Hematopoietic multipotent progenitor cell treated with erythropoietin and hydrocortisone succinate and interleukin-3 and kit ligand, for 15 days (in vitro differentiated cells): ENCODE data around the gene VPS4B.

Experiments
- DNase-seq: peaks from one replicate; pipeline ENCODE4 v3.0.0-alpha.2; 2015; ENCODE audit warnings: low spot score

Gene VPS4B

DNA sequence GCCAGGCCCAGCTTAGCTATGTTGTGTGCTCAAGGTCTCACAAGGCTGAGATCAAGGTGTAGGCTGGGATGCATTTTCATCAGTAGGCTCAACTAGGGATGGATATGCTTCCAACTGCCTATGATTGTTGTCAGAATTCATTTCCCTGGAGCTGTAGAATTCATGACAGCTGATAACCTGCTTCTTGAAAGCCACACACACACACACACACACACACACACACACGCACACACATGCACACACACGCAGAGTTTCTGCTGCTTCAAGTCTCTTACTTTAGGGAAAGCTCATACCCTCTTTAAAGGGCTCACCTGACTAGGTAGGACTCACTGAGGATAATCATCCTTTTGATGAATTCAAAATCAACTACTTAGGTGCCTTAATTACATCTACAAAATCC lies 8.2 kb upstream of the VPS4B start:
- no peak for DNase-seq

DNA sequence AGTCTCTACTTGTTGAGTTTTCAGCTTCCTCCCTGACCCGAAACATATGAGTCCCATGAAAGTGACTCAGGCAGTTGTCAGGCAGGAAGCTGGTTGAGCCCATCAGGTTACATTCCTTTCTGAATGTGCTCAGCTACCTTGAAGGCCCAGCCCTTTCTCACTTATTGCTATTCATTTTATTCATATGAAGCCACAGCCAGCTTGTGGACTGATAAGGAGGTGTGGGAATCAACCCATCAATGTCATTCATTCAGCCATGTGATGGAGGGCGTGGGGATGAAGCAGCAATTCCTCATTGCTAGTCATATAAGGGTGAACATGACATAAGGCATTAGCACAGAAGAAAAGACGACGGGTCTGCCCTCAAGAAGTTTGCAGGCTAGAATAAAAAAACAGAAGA lies 5.3 kb upstream of the VPS4B start:
- DNase-seq: peak; percentile 77

DNA sequence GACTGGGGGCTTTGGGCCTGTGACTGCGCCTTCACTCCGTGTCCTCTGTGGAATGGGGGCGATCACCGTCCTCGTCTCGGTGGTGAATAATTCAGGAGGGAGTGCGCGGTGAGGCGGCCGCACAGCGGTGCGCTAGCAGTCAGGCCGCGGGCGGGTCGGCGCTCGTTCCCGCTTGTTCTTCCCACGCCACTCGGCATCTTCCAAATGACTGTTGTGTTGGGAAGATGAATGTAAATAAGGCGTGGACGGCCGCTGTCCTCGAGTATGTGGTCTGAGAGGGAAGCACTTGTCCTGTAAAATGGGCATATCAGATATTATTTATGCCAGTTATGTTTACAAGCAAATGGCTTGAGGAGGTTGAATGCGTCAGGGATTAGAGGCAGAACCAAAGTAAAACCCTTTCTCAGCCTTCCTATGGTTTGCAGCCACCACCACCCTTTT lies 608 bp upstream of the VPS4B start:
- DNase-seq: no peak

DNA sequence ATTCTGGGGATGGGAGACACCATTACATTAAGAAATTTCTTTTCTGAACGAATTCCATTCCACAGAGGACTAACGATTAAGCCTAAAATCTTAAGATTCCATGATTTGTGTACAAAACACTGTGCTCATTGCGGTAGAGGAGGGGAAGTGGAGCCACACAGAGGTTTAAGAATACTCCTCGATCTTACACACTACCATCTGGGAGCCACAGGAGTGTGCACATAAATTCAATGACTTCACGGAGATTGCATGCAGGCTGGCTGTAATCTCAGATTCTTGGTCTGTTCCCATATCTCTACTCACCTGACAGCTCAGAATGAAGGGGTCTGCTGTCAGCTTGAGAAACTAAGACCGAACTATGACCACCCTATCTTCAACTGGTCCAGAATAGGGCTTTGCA lies 762 bp downstream of the VPS4B start:
- DNase-seq: no peak

DNA sequence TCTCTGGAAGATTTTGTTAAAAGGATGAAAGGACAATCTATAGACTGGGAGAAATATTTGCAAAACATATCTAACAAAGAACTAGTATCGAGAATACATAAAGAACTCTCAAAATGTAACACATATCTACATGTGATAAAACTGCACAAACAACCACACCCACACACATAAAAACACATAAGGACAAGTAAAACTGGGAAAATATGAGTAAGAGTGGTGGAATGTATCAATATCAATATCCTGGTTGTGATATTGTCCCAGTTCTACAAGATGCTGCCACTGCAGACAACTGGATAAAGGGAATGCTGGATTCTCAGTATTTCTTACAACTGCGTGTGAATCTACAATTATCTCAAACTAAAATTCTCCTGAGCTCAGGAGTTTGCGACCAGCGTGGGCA lies 9.3 kb downstream of the VPS4B start:
- no peak for DNase-seq

DNA sequence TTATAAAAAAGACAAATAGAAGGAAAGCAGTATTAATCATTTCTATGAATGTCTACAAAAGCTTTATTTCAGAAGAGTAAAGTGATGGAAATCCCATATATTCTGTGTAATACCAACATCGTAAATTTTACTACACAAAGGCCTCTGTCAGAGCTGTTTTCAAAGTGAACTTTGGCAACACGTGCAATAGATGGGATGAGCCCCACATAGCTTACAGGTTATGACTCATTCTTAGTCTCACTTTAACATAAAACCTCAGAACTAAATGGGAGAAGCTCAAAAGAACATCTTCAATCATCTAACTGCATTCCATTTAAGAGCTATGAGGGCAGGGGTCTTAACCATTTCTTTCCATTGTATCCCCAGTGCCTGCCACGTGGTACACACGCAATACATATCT lies 11.5 kb downstream of the VPS4B start:
- DNase-seq: no peak

DNA sequence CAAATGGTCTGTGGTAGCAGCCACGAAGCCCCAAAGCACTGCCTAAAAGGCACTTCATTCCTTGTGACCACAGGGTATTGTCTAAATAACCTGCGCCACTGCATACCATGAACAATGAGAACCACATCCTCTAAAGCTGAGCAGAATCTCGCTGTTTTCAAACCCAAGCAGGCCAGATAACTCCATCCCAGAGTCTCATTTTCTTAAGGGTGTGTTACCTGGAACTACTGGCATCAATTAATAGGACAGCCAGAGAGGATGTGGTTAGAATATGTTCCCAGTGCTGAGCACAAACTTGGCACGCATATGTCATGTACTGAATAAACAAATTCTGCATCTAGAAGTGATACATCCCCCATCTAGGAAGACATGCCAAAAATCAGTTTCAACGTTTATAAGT lies 13.0 kb downstream of the VPS4B start:
- no peak for DNase-seq

DNA sequence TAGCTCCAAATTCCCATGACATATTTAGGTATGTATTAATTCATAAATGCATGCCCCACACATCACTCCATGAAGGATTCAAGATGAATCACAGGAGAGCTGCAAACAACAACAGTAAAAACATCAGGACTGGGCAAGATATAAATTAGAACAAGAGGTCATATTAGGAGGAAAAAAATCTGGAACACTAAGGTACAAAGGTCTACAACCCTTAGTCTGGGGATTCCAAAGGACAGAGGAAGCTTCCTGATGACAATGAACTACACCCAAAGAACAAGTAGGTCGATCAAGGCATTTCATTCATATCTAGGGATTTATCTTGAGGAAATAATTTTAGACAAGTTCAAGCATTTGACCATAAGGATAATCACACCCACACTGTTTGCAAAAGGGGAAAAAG lies 14.5 kb downstream of the VPS4B start:
- DNase-seq: no peak

DNA sequence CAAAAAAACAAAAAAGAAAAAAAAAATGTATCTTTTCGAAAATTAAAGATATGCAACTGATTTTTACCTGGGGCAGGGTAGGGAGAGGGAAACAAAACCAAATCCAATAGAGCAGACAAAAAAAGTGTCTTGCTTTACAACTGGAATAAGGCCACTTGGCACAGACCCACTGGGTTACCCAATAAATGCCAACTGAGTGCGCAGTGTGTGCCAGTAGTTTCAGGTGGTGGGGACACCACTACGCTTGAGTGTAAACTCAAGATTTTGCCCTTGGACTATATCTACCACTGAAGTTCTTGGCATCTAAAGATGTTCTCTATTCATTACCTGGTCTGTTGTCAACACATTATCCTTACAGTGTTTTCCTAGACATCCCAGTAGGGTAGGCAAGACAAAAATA lies 16.3 kb downstream of the VPS4B start:
- DNase-seq: no peak

DNA sequence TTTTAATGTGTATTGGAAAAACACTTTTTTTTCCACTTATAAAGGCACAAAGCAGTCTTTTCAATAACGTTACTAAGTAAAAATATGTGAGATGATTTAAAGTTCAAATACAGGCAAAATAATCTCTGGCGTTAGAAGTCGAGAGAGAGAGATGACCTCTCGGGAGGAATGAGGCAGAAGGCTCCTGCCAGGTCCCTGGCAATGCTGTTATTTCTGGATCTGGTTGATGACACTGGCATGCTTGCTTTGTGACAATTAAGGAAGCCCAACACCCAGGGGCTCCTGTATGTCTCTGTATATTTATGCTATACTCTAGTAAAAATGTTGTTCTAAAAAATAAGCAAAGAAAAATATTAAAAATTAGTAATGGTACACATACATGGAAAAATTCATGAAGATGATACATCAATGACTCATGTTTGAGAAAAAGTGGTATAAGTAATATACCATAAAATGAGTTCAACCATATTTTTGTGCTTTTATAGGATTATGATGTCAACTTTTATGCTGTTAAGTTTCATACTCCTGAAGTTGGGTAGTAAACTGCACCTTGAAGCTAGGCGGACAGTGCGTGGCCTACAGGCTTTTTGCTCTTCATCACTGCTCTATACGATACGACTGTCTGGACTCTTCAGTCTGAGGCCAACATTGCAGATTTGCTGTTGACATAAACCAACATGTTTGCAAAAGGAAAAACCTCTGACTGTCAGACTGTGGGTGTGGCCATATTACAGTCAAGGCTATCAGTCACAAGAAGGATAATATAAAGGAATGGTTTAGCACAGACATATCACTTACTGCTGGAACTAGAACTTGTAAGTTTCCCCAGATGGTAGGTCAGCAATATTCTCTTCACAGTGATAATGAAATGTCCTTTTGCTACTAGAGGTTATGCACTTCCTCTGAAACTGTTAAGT lies 19.8 kb downstream of the VPS4B start:
- no peak for DNase-seq

DNA sequence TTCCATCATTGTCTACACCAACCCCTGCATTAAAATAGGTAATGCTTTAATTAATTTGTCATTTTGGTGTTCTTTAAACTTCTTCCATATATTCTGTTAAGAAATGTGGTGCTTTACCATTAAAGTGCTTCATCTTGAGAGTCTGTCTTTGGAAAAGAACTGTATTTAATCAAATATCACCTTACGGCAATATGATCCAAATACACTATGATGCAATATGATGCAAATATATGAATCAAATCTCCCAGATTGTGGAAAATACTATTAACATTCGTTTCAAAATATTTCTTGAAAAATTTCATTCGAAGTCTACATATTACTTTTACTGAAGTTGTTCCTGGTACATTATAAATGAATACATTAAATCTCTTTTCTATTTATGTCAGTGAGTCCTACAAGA lies 23.0 kb downstream of the VPS4B start:
- DNase-seq: no peak

DNA sequence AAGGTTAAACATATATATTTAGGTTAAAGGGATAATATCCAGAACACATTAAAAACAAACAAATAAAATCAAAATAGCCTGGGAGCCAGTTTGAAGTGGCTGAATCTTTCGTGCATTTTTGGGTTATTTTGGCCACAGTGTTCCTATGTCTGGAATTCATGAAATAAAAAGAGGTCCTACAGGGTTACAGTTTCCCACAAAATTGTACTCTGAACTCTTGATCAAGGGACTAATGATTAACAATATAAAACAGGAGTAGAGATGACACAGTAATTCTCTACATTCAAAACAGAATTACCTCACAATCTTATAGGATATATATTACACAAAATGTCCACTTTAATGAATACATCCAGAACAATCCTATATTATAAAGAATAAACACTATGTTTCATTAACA lies 24.9 kb downstream of the VPS4B start:
- no peak for DNase-seq

DNA sequence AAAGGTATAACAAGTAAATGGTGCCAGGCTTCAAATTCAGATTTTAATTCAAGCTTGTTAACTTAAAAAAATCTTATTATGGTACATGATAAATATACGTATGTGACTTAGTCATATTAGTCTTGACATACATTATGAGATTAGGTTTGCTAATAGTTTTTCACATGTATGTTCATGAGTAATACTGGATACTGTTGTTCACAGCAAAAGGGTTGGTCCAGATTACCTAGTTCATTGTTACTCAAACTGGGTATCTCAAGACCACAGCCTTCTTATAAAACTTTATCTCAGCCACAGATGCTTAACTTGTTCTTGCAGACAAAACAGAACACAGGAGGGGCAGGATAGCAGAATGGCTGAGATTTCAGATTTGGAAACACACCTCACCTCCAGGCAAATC lies 26.8 kb downstream of the VPS4B start:
- DNase-seq: no peak

DNA sequence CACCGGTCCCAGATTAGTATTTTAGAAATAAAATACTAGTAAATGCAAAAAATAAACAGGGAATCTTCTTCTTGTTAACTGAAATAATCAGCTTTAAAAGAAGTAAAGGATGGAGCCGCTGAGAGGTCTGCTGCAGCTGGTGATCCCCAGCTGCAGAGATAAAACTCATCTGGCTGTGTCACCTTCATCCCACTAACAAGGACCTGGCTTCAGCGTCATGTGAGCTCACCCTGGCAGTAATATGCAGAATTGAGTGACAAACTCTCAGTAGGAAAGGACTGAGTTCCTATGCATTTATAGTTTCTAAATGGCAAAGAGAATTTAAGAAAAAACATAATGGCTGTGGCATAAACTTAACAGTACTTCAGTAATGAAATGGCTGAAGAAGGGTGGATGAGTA lies 27.3 kb downstream of the VPS4B start:
- DNase-seq: no peak

DNA sequence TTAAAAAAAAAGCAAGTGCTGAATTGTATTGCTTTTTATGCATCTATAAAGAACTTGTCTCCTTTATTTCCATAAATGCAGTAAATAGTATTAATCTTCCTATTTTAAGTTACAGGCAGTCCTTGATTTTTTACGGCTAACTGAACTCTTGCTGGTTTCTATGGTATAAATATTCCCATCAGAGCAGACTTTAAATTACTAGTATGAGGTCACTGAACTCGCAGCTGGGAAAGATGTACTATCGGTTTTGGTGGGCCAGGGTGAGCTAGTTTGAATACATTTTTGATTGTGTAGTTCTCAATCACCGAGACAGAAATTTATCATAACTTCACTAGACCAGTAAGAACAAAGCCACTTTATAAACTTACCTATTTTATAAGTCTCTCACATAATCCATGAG lies 34.4 kb downstream of the VPS4B start:
- no peak for DNase-seq

DNA sequence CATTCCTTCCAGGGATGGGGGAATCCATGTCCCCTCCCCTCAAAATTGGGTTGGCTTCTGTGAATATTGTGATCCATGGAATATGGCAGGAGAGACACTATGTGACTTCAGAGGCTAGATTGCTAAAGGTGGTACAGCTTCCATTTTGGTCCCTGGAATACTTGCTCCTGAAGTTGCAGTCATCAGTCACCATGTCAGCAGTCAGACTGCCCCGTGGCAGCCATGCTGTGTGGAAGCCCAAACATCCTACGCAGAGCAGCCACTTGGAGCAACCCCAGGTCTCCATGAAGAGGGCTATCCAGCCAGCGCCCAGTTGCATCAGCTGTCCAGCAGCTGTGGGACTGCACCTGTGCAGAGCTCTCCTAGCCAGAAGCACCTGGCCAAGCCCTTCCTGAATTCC lies 39.4 kb downstream of the VPS4B start:
- DNase-seq: no peak

DNA sequence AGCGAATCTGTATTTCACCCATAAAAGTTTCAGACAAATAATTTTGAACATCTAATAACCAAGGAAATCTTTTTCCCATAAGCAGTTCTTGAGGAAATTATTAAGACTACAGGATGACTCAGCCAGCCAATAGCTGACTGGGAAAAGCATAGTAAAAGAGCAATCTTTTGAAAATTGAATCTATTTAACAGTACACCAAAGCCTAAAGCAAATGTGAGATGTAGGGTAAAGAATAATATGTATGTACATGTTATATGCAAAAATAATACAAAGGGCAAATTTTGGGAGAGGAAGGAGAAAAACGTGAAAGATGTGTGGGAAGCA lies 42.7 kb downstream of the VPS4B start:
- no peak for DNase-seq

DNA sequence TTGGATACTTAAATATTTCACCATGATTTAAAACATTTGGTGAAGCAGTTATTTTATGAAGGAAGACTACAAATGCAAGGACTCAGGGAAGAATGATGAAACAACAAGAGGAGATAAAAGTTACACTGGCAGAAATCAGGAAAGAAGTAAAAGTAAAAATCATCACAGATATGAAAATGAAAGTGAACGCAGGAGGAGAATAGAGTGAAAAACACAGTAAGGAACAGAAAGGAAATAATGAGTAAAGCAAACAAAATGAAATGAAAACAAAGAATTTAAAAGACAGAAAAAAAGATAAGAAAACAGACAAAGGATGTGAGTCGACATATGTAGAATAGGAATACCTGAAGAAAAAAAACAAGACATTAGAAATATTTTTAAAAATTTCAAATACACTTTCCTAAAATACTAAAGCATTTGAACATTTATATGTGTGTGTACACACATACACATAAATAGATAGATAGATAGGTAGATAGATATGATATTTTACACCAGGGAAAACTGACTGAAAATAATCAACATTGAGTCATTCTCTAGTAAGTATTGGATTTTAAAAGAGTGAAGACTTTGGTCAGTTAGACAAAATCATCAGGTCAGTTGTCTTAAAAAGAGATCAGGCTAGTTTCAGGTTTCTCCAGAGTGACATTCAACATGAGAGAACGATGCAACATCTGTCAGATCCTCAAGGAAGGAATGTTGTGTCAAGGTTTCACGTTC lies 43.2 kb downstream of the VPS4B start:
- no peak for DNase-seq

DNA sequence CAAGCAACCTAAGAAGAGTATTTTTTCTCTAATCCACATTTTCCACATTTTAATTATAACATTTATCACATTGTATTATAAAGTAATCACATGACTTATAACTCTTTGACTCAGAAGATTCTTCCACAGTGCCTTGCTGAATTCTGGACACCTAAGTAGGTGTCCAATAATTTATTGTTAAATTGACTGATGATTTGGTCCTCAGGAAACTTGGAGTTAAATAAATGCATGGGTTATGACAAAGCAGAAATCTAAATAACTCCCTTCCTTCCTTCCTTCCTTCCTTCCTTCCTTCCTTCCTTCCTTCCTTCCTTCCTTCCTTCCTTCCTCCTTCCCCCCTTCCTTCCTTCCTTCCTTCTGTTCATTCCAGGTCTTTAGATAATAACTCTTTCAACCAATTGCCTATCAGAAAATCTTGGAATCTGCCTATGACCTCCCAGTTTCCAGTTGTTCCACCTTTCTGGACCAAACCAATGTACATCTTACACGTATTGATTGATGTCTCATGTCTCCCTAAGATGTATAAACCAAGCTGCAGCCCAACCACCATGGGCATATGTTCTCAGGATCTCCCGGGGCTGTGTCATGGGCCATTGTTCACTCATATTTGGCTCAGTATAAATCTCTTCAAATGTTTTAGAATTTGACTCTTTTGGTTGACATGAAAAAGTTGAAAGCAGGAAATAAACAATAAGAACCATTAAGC lies 44.8 kb downstream of the VPS4B start:
- no peak for DNase-seq

DNA sequence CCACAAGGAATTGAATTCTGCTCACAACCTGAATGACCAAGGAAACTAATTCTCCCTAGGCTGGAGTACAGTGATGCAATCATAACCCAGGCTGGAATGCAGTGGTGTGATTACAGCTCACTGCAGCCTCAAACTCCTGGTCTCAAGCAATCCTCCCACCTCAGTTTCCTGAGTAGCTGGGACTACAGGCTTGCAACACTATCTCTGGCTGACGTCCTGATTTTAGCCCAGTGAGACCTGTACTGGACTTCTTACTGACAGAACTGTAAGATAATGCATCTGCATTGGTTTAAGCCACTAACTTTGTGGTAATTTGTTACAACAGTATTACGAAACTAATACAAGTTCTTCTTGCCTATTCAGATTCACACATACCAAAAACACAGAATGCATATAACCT lies 45.7 kb downstream of the VPS4B start:
- DNase-seq: no peak

DNA sequence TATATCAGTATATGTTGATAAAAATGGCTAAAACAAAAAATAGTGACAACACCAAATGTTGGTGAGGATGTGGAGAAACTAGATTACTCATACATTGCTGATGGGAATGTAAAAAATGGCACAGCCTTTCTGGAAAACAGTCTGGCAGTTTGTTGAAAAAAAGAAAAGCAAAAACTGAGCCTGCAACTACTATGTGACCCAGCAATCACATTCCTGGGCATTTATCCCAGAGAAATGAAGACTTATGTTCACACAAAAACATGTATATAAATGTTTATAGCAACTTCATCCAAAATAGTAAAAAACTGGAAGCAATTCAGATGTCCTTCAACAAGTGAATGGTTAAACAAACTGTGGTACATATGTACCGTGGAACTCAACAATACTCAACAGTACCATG lies 47.7 kb downstream of the VPS4B start:
- DNase-seq: no peak

DNA sequence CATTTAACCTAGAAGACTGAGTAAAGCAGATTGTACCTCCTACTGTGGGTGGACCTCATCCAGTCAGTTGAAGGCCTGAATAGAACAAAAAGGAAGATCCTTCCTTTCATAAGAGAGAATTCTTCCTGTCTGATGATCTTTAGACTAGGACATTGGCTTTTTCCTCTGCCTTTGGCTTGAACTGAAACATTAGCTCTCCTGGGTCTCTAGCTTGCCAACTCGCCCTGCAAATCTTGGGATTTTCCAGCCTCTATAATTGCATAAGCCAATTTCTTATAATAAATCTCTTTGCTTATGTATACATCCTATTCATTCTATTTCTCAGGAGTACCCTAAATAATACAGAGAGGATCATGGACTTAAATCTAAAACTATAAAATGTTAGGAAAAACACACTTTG lies 49.1 kb downstream of the VPS4B start:
- no peak for DNase-seq

DNA sequence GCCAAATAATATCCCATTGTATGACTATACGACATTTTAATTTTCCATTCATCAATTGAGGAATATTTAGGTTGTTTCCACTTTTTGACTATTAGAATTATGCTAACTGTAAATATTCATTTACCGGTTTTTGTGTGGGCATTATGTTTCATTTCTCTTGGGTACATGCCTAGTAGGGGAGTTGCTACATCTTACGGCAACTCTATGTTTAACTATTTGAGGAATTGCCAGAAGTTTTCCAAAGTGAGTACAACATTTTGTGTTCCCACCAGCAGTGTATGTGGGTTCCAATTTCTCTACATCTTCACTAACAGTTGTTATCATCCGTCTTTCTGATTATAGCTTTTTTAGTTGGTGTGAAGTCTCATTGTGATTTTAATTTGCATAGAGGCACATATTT lies 53.7 kb downstream of the VPS4B start:
- DNase-seq: no peak
